Activated CD8-positive, alpha-beta T cell treated with anti-CD3 and anti-CD28 coated beads, Interleukin-2, amount 10 ng/mL, durations not matched to agents 7 days and 5 days (primary cell): Measurements from ENCODE around the gene LBP. TPM values are rescaled to one million over a fixed set of nuclear protein-coding genes. Genes with fewer than 3 reads are reported as not detected.

Experiments
- ATAC-seq: fragments of 150-1000 bp; cut with Tn5 transposase; one replicate; pipeline ENCODE4 v1.10.0; 2021; ENCODE audit warnings: moderate library complexity
- CTCF ChIA-PET: fragments of 350-600 bp; sonication (Branson Sonifier 250); formaldehyde crosslinking; loops from one replicate; lab custom pipeline; 2021; ENCODE audit warnings: antibody characterized with exemption; lab: Charles Lee
- POLR2A ChIA-PET: fragments of 350-600 bp; sonication (Branson Sonifier 250); formaldehyde crosslinking; loops from one replicate; lab custom pipeline; 2021; ENCODE audit warnings: antibody characterized with exemption; lab: Charles Lee
- DNase-seq: peaks from one replicate; pipeline ENCODE4 v3.0.0-alpha.2; 2020
- H3K27ac Mint-ChIP-seq: one replicate; pipeline ENCODE4 v1.8.0; 2021; ENCODE audit warnings: mild to moderate bottlenecking, mixed read lengths
- H3K27me3 Mint-ChIP-seq: one replicate; pipeline ENCODE4 v1.8.0; 2021; ENCODE audit warnings: low read depth, mixed read lengths
- H3K36me3 Mint-ChIP-seq: one replicate; pipeline ENCODE4 v1.8.0; 2021; ENCODE audit warnings: low read depth, mixed read lengths
- H3K4me1 Mint-ChIP-seq: one replicate; pipeline ENCODE4 v1.8.0; 2021; ENCODE audit warnings: low read depth, mixed read lengths
- H3K4me3 Mint-ChIP-seq: one replicate; pipeline ENCODE4 v1.8.0; 2021; ENCODE audit warnings: mild to moderate bottlenecking, mixed read lengths
- H3K9me3 Mint-ChIP-seq: one replicate; pipeline ENCODE4 v1.8.0; 2022; ENCODE audit warnings: mixed read lengths; ENCODE audit not compliant: insufficient read depth
- total RNA-seq, 2 experiments: library from RNA; stranded (reverse); gene quantifications; one replicate each; pipeline ENCODE4 v1.2.3, GENCODE V29; 2021

The LBP gene
- total RNA-seq, 2 experiments from 2014 or later, result not detected

- Mint-ChIP-seq H3K9me3 (no peaks in the 10 kb centered on the region), H3K4me1 (peaks cover 29% of the 10 kb centered on the region), H3K4me3 (no peak overlapping the region), H3K27ac (peak overlapping the region; percentile 14), H3K36me3 (peaks cover 77% of the 10 kb centered on the region), H3K27me3 (no peaks in the 10 kb centered on the region)
- ChIA-PET CTCF (interaction anchor here (2.2 to 2.7 kb wide), 2 partner anchors 9 to 20 kb away, joined by 9 to 10 read pairs; partner anchors contain the start of gene SNHG17), POLR2A (interaction anchor here (1.0 to 2.3 kb wide), 2 partner anchors 8 to 9 kb away, joined by 4 to 7 read pairs; partner anchors contain the start of gene SNHG17)
- ATAC-seq (no peak), DNase-seq (no peak)
Measured at GRCh38 chr20:38426006-38426897, 80.0 kb downstream of the LBP start.

Other genes starting within 250 kb of the LBP start
- gene TGM2, start 181.2 kb upstream of the LBP start, total RNA-seq, result under 1 TPM; 0.31 to 0.34 TPM
- not detected for gene KIAA1755, start 85.7 kb upstream of the LBP start, total RNA-seq
- gene BPI, start 42.3 kb upstream of the LBP start, total RNA-seq, result not detected
- 10 to 100 TPM; 69.6 to 77.8 TPM for gene SNHG17, start 88.8 kb downstream of the LBP start, total RNA-seq
- 10 to 100 TPM; 29.5 to 29.6 TPM for gene RALGAPB, start 126.4 kb downstream of the LBP start, total RNA-seq
- gene ADIG, start 234.7 kb downstream of the LBP start, total RNA-seq, result not detected